Measurements from ENCODE around the gene GNGT2.

GNGT2 gene

DNA sequence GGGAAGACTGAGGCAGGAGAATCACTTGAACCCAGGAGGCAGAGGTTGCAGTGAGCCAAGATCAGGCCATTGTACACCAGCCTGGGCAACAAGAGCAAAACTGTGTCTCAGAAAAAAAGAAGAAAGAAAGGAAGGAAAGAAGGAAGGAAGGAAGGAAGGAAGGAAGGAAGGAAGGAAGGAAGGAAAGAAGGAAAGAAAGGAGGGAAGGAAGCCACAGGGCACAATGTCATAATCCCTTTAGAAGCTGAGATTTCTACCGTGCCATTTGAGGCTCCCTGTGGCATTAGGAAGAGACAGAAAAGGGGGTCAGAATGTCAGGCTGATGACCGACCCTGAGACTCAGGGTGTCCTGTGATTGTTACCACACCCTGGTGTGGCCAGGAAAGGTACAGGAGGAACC lies 6.6 kb downstream of the GNGT2 start:
- Histone ChIP-seq H3K4ac (ENCODE audit: low read depth in 1 of 2, low read length in 2 of 2) (no peak overlapping the region), H3K18ac (ENCODE audit: low read depth in 1 of 2, low read length in 2 of 2) (no peak overlapping the region), H2BK15ac (ENCODE audit: low read depth, poor library complexity, severe bottlenecking) (no peak overlapping the region), H3K4me3 (ENCODE audit: insufficient read depth in 1 of 2, low read depth in 1 of 2, low read length in 2 of 2) (no peak overlapping the region), H2AFZ (ENCODE audit: low read depth, low read length) (no peak overlapping the region), H4K91ac (ENCODE audit: low read length) (no peak overlapping the region), H3K9ac (ENCODE audit: low read length) (no peak overlapping the region), H3K4me1 (ENCODE audit: control insufficient read depth, insufficient read depth, low read depth, low read length) (no peaks in the 10 kb centered on the region), H2BK120ac (ENCODE audit: low read depth, low read length) (no peak overlapping the region), H3K27me3 (ENCODE audit: control insufficient read depth in 1 of 2, insufficient read depth in 1 of 2, low read length in 2 of 2) (peaks cover 0 to 24% of the 10 kb centered on the region in 2 experiments), H2BK12ac (ENCODE audit: low read length in 2 of 2) (no peak overlapping the region), H3K36me3 (ENCODE audit: control insufficient read depth in 1 of 2, insufficient read depth in 2 of 2, low read depth in 1 of 2, low read length in 2 of 2) (no peaks in the 10 kb centered on the region), H4K8ac (ENCODE audit: low read length) (no peak overlapping the region), H3K4me2 (ENCODE audit: low read length, poor library complexity, severe bottlenecking) (no peak overlapping the region), H3K9me3 (ENCODE audit: control insufficient read depth, low read length) (no peaks in the 10 kb centered on the region), H2AK5ac (ENCODE audit: low read length, severe bottlenecking) (no peak overlapping the region), H3K14ac (ENCODE audit: low read length in 2 of 2) (no peak overlapping the region), H3K27ac (ENCODE audit: low read length, poor library complexity, severe bottlenecking) (no peak overlapping the region), H3K79me1 (replicated peaks; ENCODE audit: low read length, poor library complexity, severe bottlenecking) (no peaks in the 10 kb centered on the region), H2BK5ac (ENCODE audit: low read depth, low read length, poor library complexity, severe bottlenecking) (no peak overlapping the region), H3K23ac (ENCODE audit: low read length in 2 of 2) (no peak overlapping the region)
- no peak for DNase-seq
- 89% methylated on average over 2 of the region's 2 CpGs for WGBS

DNA sequence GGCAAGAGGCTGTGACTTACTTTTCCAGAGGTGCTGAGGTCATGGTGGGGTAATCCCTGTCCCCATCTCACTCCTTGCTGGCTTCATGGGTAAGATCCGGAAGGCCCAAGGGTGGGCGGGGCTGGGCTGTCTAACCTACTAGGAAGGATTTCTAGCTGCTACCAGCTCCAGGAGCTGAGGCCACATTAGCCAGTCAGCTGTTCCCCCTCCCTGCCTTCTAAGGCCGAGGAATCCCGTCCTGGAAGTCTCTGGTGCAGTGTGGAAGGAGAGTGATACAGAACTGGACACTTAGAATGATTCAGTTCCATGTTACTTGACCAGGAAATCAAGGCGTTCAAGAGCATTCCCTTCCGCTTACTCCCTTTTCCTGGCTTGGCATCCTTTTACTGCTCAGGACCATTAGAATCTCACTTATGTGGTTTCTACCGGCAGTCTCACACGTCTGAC lies 8.9 kb downstream of the GNGT2 start:
- Histone ChIP-seq H3K4ac (ENCODE audit: low read depth in 1 of 2, low read length in 2 of 2) (no peak overlapping the region), H3K4me3 (ENCODE audit: insufficient read depth in 1 of 2, low read depth in 1 of 2, low read length in 2 of 2) (no peak overlapping the region), H3K23ac (ENCODE audit: low read length in 2 of 2) (no peak overlapping the region), H2BK5ac (ENCODE audit: low read depth, low read length, poor library complexity, severe bottlenecking) (no peak overlapping the region), H3K79me1 (replicated peaks; ENCODE audit: low read length, poor library complexity, severe bottlenecking) (no peaks in the 10 kb centered on the region), H3K9ac (ENCODE audit: low read length) (no peak overlapping the region), H3K4me1 (ENCODE audit: control insufficient read depth, insufficient read depth, low read depth, low read length) (peaks cover 3% of the 10 kb centered on the region), H3K36me3 (ENCODE audit: control insufficient read depth in 1 of 2, insufficient read depth in 2 of 2, low read depth in 1 of 2, low read length in 2 of 2) (no peaks in the 10 kb centered on the region), H2AK5ac (ENCODE audit: low read length, severe bottlenecking) (no peak overlapping the region), H3K4me2 (ENCODE audit: low read length, poor library complexity, severe bottlenecking) (no peak overlapping the region), H2BK12ac (ENCODE audit: low read length in 2 of 2) (no peak overlapping the region), H2BK15ac (ENCODE audit: low read depth, poor library complexity, severe bottlenecking) (no peak overlapping the region), H2AFZ (ENCODE audit: low read depth, low read length) (no peak overlapping the region), H3K14ac (ENCODE audit: low read length in 2 of 2) (no peak overlapping the region), H4K91ac (ENCODE audit: low read length) (no peak overlapping the region), H2BK120ac (ENCODE audit: low read depth, low read length) (no peak overlapping the region), H3K18ac (ENCODE audit: low read depth in 1 of 2, low read length in 2 of 2) (peak overlapping the region in 1 of 2 experiments; percentile 43), H3K9me3 (ENCODE audit: control insufficient read depth, low read length) (no peaks in the 10 kb centered on the region), H4K8ac (ENCODE audit: low read length) (no peak overlapping the region), H3K27ac (ENCODE audit: low read length, poor library complexity, severe bottlenecking) (no peak overlapping the region), H3K27me3 (ENCODE audit: control insufficient read depth in 1 of 2, insufficient read depth in 1 of 2, low read length in 2 of 2) (peaks cover 0 to 6% of the 10 kb centered on the region in 2 experiments)
- WGBS = 52% methylated on average over 8 of the region's 8 CpGs
- peak; percentile 13 for DNase-seq

DNA sequence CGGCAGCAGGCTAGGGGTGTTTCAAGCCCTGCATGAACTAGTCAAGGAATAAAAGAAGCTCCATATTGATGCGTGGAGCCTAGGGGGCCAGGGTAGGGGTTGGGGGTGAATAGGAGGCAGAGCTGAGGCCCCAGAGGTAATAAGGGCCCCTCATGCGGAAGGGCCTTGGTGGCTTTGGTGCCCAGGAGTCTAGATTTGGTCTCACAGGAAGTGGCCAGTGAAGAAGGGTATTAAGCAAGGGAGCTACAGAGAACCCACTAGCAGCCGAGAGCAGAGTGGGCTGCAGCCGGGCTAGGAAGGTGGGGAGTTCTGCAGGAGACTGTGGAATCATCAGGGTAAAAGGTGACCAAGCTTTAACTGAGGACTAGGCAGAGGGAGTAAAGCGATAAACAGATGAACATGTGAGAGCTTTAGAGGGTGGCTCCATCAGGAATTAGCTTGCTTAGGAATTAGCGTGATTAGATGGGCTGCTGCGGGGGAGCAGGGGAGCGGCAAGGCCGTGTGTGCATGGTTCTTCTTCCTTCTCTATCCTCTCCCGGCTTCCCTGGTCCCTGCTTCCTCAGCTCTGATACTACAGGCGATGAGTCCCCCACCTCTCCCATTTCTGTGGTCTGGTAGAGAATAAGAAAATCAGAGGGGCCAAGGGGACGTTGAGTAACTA lies 9.8 kb downstream of the GNGT2 start:
- DNase-seq = no peak
- H2BK120ac ChIP-seq (ENCODE audit: low read depth, low read length) = no peak overlapping the region
- H2BK12ac ChIP-seq (ENCODE audit: low read length in 2 of 2) = no peak overlapping the region
- H4K91ac ChIP-seq (ENCODE audit: low read length) = no peak overlapping the region
- no peak overlapping the region for H4K8ac ChIP-seq (ENCODE audit: low read length)
- no peak overlapping the region for H3K18ac ChIP-seq (ENCODE audit: low read depth in 1 of 2, low read length in 2 of 2)
- no peak overlapping the region for H3K4ac ChIP-seq (ENCODE audit: low read depth in 1 of 2, low read length in 2 of 2)
- peaks cover 0 to 3% of the 10 kb centered on the region in 2 experiments for H3K27me3 ChIP-seq (ENCODE audit: control insufficient read depth in 1 of 2, insufficient read depth in 1 of 2, low read length in 2 of 2)
- H2BK15ac ChIP-seq (ENCODE audit: low read depth, poor library complexity, severe bottlenecking) = no peak overlapping the region
- H3K36me3 ChIP-seq (ENCODE audit: control insufficient read depth in 1 of 2, insufficient read depth in 2 of 2, low read depth in 1 of 2, low read length in 2 of 2) = no peaks in the 10 kb centered on the region
- H3K9ac ChIP-seq (ENCODE audit: low read length) = no peak overlapping the region
- H3K14ac ChIP-seq (ENCODE audit: low read length in 2 of 2) = no peak overlapping the region
- WGBS = 96% methylated on average over 9 of the region's 13 CpGs
- H3K23ac ChIP-seq (ENCODE audit: low read length in 2 of 2) = no peak overlapping the region
- H2AK5ac ChIP-seq (ENCODE audit: low read length, severe bottlenecking) = no peak overlapping the region
- no peaks in the 10 kb centered on the region for H3K79me1 ChIP-seq (replicated peaks; ENCODE audit: low read length, poor library complexity, severe bottlenecking)
- H2BK5ac ChIP-seq (ENCODE audit: low read depth, low read length, poor library complexity, severe bottlenecking) = peak overlapping the region; percentile 33
- no peak overlapping the region for H3K4me3 ChIP-seq (ENCODE audit: insufficient read depth in 1 of 2, low read depth in 1 of 2, low read length in 2 of 2)
- H3K4me1 ChIP-seq (ENCODE audit: control insufficient read depth, insufficient read depth, low read depth, low read length) = peaks cover 3% of the 10 kb centered on the region
- H3K27ac ChIP-seq (ENCODE audit: low read length, poor library complexity, severe bottlenecking) = no peak overlapping the region
- no peak overlapping the region for H3K4me2 ChIP-seq (ENCODE audit: low read length, poor library complexity, severe bottlenecking)
- H3K9me3 ChIP-seq (ENCODE audit: control insufficient read depth, low read length) = no peaks in the 10 kb centered on the region
- no peak overlapping the region for H2AFZ ChIP-seq (ENCODE audit: low read depth, low read length)

DNA sequence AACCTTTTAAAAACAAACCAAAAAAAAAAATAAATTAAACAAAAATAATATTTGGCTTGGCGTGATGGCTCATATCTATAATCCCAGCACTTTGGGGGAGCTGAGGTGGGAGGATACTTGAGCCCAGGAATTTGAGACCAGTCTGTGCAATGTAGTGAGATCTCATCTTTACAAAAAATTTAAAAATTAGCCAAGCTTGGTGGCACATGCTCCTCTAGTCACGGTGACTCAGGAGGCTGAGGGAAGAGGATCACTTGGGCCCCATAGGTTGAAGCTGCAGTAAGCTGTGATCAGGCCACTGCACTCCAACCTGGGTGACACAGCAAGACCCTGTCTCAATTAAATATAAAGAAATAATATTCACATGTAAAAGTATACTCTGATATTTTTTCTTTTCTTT lies 12.2 kb downstream of the GNGT2 start:
- no peak for DNase-seq
- H3K9ac ChIP-seq (ENCODE audit: low read length) = no peak overlapping the region
- H3K4ac ChIP-seq (ENCODE audit: low read depth in 1 of 2, low read length in 2 of 2) = no peak overlapping the region
- peaks cover 0 to 3% of the 10 kb centered on the region in 2 experiments for H3K27me3 ChIP-seq (ENCODE audit: control insufficient read depth in 1 of 2, insufficient read depth in 1 of 2, low read length in 2 of 2)
- H2BK12ac ChIP-seq (ENCODE audit: low read length in 2 of 2) = no peak overlapping the region
- no peaks in the 10 kb centered on the region for H3K79me1 ChIP-seq (replicated peaks; ENCODE audit: low read length, poor library complexity, severe bottlenecking)
- no peak overlapping the region for H4K8ac ChIP-seq (ENCODE audit: low read length)
- no peak overlapping the region for H3K14ac ChIP-seq (ENCODE audit: low read length in 2 of 2)
- H3K23ac ChIP-seq (ENCODE audit: low read length in 2 of 2) = no peak overlapping the region
- H4K91ac ChIP-seq (ENCODE audit: low read length) = no peak overlapping the region
- no peaks in the 10 kb centered on the region for H3K36me3 ChIP-seq (ENCODE audit: control insufficient read depth in 1 of 2, insufficient read depth in 2 of 2, low read depth in 1 of 2, low read length in 2 of 2)
- H3K9me3 ChIP-seq (ENCODE audit: control insufficient read depth, low read length) = no peaks in the 10 kb centered on the region
- no peak overlapping the region for H2BK15ac ChIP-seq (ENCODE audit: low read depth, poor library complexity, severe bottlenecking)
- H3K4me3 ChIP-seq (ENCODE audit: insufficient read depth in 1 of 2, low read depth in 1 of 2, low read length in 2 of 2) = no peak overlapping the region
- no peak overlapping the region for H2BK5ac ChIP-seq (ENCODE audit: low read depth, low read length, poor library complexity, severe bottlenecking)
- WGBS = 96% methylated on average over 2 of the region's 2 CpGs
- no peak overlapping the region for H3K4me2 ChIP-seq (ENCODE audit: low read length, poor library complexity, severe bottlenecking)
- H2BK120ac ChIP-seq (ENCODE audit: low read depth, low read length) = no peak overlapping the region
- H3K4me1 ChIP-seq (ENCODE audit: control insufficient read depth, insufficient read depth, low read depth, low read length) = peaks cover 10% of the 10 kb centered on the region
- no peak overlapping the region for H2AK5ac ChIP-seq (ENCODE audit: low read length, severe bottlenecking)
- H3K27ac ChIP-seq (ENCODE audit: low read length, poor library complexity, severe bottlenecking) = no peak overlapping the region
- no peak overlapping the region for H3K18ac ChIP-seq (ENCODE audit: low read depth in 1 of 2, low read length in 2 of 2)
- H2AFZ ChIP-seq (ENCODE audit: low read depth, low read length) = no peak overlapping the region
